Measurements from ENCODE around the gene HUWE1.

GRCh38 chrX:53580742-53581504 is 105.6 kb downstream of the HUWE1 start:
- no peak for TF ChIP-seq TP53 (CRISPR knock-in tag; IDR thresholded peaks at IDR 0.05)
- no peak for TF ChIP-seq CTCF (IDR thresholded peaks at IDR 0.05)
- no peak for TF ChIP-seq POLR2A (IDR thresholded peaks at IDR 0.05; ENCODE audit: low read length)
- TF ChIP-seq CEBPB (IDR thresholded peaks at IDR 0.05), result no peak
